ENCODE results near the gene EN2. TPM values are rescaled to one million over a fixed set of nuclear protein-coding genes. Genes with fewer than 3 reads are reported as not detected.
A peak's percentile ranks its signal among the peaks of the same experiment; 100 is the strongest.

Gene EN2
- total RNA-seq, 1 experiment from 2014 or later = 0.07 TPM

DNA sequence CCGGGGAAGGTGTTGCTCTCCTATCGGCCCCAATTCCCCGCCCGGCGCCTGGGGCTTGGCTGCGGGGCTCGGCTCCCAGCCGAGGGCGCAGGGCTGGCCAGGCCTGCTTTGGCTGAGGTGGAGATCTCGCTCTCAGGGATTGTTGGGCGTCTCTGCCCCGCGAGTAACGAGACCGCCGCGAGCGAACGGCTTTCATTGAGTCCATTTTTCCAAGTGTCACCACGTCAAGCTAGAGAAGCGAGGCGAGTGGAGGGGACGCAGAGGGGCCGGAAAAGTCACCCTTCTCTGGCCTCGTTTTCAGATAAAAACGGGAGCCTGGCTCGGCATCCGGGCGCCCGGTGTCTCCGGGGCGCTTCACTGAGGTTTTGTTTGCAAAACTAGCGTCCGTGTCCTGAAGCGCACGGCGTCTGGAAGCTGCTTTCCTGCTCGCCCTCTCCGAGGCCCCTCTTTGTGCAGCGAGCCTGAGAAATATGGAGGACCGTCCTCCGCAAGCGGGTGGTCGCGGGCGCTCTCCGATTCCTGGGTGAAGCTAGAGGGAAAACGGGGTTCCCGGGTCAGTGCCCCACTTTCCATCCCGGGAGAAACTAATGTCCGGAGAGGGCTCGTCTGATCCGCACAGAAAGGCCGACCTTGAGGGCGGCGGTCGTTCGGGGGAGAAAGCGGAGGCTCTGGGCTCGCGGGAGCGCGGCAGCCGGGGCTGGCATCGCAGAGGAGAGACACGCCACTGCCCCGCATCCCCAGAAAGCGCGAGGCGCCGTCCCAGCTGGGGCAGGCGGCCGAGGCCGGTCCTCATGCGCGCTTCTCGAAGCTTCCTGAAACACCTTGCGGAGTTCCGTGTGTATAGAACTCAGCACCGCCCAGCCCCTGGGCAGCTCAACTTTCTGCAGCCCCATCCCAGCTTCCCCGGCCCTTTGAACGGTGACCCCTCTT is 3.5 kb upstream of the EN2 start:
- Histone ChIP-seq H2BK20ac (ENCODE audit: low read depth, low read length, poor library complexity, severe bottlenecking) (no peak overlapping the region), H2BK120ac (ENCODE audit: low read depth, low read length, poor library complexity, severe bottlenecking) (no peak overlapping the region), H3K23ac (ENCODE audit: insufficient read length, low read depth, low read length) (no peak overlapping the region), H4K5ac (ENCODE audit: insufficient read length, low read depth, low read length) (no peak overlapping the region), H3K4me2 (ENCODE audit: insufficient read depth, insufficient read length, low read length) (no peak overlapping the region), H3K9me3 (ENCODE audit: control insufficient read depth, low read depth, low read length) (no peaks in the 10 kb centered on the region), H2BK12ac (ENCODE audit: insufficient read length, low read depth, low read length) (no peak overlapping the region), H3K9ac (ENCODE audit: extremely low read depth, insufficient read length, low read length) (no peak overlapping the region), H4K91ac (ENCODE audit: insufficient read length, low read depth, low read length) (no peak overlapping the region), H2AK5ac (ENCODE audit: insufficient read length, low read length) (no peak overlapping the region), H3K27me3 (ENCODE audit: insufficient read depth, low read length) (peaks cover 92% of the 10 kb centered on the region), H3T11ph (ENCODE audit: low read length) (no peak overlapping the region), H3K79me2 (ENCODE audit: insufficient read depth, low read length) (no peaks in the 10 kb centered on the region), H4K20me1 (ENCODE audit: control insufficient read depth, insufficient read depth, insufficient read length) (peaks cover 3% of the 10 kb centered on the region), H3K14ac (ENCODE audit: insufficient read depth, low read length) (no peak overlapping the region), H3K23me2 (ENCODE audit: insufficient read length, low read depth, low read length, poor library complexity, severe bottlenecking) (peaks cover 3% of the 10 kb centered on the region), H2BK15ac (ENCODE audit: low read depth, low read length) (no peak overlapping the region), H3K27ac (ENCODE audit: insufficient read length, low read depth, low read length) (no peak overlapping the region), H3K4me1 (ENCODE audit: insufficient read depth, low read length) (no peaks in the 10 kb centered on the region), H3K18ac (ENCODE audit: insufficient read length, low read depth, low read length) (no peak overlapping the region), H4K8ac (replicated peaks; ENCODE audit: insufficient read length, low read depth, low read length) (no peak overlapping the region), H2BK5ac (ENCODE audit: insufficient read length, low read length) (no peak overlapping the region), H3K56ac (ENCODE audit: insufficient read length, low read depth, low read length) (no peak overlapping the region), H3K4ac (ENCODE audit: low read depth, low read length) (no peak overlapping the region), H3K79me1 (ENCODE audit: insufficient read depth, low read depth, low read length, poor library complexity, severe bottlenecking) (no peaks in the 10 kb centered on the region), H2AFZ (ENCODE audit: low read length) (no peak overlapping the region)
- DNase-seq = no peak
- H3K36me3 Mint-ChIP-seq (ENCODE audit: insufficient read depth in 1 of 3, low read depth in 3 of 3) = no peaks in the 10 kb centered on the region; a peak in 2 of 7 replicates
- TF ChIP-seq CTCF (conservative IDR thresholded peaks at IDR 0.05) = no peak
- WGBS (ENCODE audit: extremely low coverage, insufficient read length, low lambda C conversion rate) = no CpG with 5 or more reads among the region's 82 CpGs
- H3K27me3 Mint-ChIP-seq (ENCODE audit: low read depth) = peaks cover 95% of the 10 kb centered on the region
- no peak overlapping the region for H3K27ac Mint-ChIP-seq
- peaks cover 0 to 10% of the 10 kb centered on the region in 2 experiments; a peak in 2 of 5 replicates for H3K9me3 Mint-ChIP-seq
- peaks cover 4 to 24% of the 10 kb centered on the region in 2 experiments; a peak in 2 of 4 replicates for H3K4me1 Mint-ChIP-seq
- H3K4me3 Mint-ChIP-seq = peak overlapping the region in 1 of 2 experiments; percentile 50; a peak in 1 of 5 replicates
